IPS-18a (cell line): ENCODE data around the gene ACYP1.
"Not testable (repeated sequence)": the region's sequence is repeated elsewhere in the genome, so short reads cannot be mapped to it uniquely, and the experiment has no call there.

Experiments used
- H3K27ac ChIP-seq: one replicate; pipeline ENCODE4 v1.5.1; 2013; ENCODE audit warnings: low read length
- H3K27me3 ChIP-seq: one replicate; pipeline ENCODE4 v1.6.1; 2013; ENCODE audit warnings: mild to moderate bottlenecking, low read length; ENCODE audit not compliant: control insufficient read depth, insufficient read depth
- H3K36me3 ChIP-seq: one replicate; pipeline ENCODE4 v1.6.1; 2013; ENCODE audit warnings: low read depth, low read length; ENCODE audit not compliant: control insufficient read depth
- H3K4me1 ChIP-seq: one replicate; pipeline ENCODE4 v1.6.1; 2013; ENCODE audit warnings: low read depth, low read length; ENCODE audit not compliant: control insufficient read depth
- H3K4me3 ChIP-seq: one replicate; pipeline ENCODE4 v1.5.1; 2013; ENCODE audit warnings: low read length
- H3K9ac ChIP-seq: one replicate; pipeline ENCODE4 v1.6.1; 2013; ENCODE audit warnings: mild to moderate bottlenecking, low read length, moderate library complexity
- H3K9me3 ChIP-seq: one replicate; pipeline ENCODE4 v1.6.1; 2013; ENCODE audit warnings: low read depth, low read length; ENCODE audit not compliant: control insufficient read depth

ACYP1 gene

DNA sequence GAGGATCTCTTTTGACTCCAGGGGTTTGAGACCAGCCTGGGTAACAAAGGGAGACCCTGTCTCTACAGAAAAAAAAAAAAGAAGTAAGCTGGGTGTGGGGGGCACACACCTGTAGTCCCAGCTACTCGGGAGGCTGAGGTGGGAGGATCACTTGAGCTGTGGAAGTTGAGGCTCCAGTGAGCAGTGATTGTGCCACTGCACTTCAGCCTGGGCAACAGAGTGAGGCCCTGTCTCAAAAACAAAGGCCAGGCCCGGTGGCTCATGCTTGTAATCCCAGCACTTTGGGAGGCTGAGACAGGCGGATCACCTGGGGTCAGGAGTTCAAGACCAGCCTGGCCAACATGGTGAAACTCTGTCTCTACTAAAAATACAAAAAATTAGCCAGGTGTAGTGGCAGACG is 3.9 kb upstream of the ACYP1 start:
- H3K27me3 ChIP-seq, H3K9me3 ChIP-seq, H3K27ac ChIP-seq, H3K4me1 ChIP-seq, H3K36me3 ChIP-seq, H3K9ac ChIP-seq: not testable (repeated sequence)
- H3K4me3 ChIP-seq, result peak overlapping the region; percentile 93

DNA sequence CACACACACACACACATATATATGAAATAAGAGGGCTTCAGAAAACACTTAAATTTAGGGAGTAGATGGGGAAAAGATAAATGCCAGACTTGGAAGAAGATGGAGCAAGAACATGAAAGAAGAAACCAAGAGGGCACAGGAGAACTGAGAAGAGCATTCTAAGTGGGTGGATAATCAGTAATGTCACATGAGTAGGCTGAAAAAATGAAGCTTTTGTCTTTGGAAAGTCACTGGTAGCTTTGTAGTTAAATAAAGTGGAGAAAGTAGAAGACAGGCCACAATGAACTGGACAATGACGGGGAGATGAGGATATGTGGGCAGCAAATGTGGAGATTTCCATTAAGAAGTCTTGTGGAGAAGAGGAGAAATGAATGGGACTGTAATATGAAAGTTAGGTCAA is 3.4 kb upstream of the ACYP1 start:
- Histone ChIP-seq H3K27ac (no peak overlapping the region), H3K9ac (no peak overlapping the region), H3K27me3 (no peaks in the 10 kb centered on the region), H3K4me1 (no peaks in the 10 kb centered on the region), H3K9me3 (no peaks in the 10 kb centered on the region), H3K36me3 (no peaks in the 10 kb centered on the region), H3K4me3 (no peak overlapping the region)

DNA sequence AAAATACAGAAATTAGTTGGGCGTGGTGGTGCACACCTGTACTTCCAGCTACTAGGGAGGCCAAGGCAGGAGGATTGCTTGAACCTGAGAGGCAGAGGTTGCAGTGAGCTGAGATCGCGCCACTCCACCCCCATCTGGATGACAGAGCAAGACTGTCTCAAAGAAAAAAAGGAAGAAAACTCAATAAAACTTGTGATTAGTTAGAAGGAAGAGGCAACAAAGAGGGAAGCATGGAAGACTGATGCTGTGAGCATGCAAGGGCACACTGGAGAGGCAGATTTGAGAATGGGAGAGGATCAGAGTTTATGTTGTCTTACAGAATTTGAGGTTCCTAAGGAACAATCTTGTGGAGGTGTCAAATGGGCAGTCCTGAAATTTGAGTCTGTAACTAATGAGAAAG is 2.9 kb upstream of the ACYP1 start:
- H3K4me1 ChIP-seq, result no peaks in the 10 kb centered on the region
- H3K36me3 ChIP-seq, result no peaks in the 10 kb centered on the region
- no peak overlapping the region for H3K4me3 ChIP-seq
- no peaks in the 10 kb centered on the region for H3K9me3 ChIP-seq
- H3K27me3 ChIP-seq, result no peaks in the 10 kb centered on the region
- H3K9ac ChIP-seq, result no peak overlapping the region
- H3K27ac ChIP-seq, result no peak overlapping the region

DNA sequence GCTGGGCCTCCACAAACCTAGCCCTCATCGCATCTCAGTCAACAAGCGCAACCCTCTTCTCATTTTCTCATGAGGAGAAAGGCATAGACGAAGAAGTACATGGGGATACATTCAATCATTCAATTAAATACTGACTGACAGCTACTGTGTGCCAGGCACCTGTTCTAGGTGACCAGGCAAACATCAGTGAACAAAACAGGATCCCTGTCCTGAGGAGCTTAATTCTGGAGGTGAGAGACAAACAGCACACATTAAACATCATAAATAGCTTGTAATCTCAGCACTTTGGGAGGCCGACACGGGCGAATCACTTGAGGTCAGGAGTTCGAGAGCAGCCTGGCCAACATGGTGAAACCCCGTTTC is 362 bp upstream of the ACYP1 start:
- Histone ChIP-seq H3K9ac (no peak overlapping the region), H3K9me3 (no peaks in the 10 kb centered on the region), H3K4me1 (no peaks in the 10 kb centered on the region), H3K27me3 (no peaks in the 10 kb centered on the region), H3K27ac (no peak overlapping the region), H3K36me3 (peaks cover 7% of the 10 kb centered on the region), H3K4me3 (peak overlapping the region; percentile 81)

DNA sequence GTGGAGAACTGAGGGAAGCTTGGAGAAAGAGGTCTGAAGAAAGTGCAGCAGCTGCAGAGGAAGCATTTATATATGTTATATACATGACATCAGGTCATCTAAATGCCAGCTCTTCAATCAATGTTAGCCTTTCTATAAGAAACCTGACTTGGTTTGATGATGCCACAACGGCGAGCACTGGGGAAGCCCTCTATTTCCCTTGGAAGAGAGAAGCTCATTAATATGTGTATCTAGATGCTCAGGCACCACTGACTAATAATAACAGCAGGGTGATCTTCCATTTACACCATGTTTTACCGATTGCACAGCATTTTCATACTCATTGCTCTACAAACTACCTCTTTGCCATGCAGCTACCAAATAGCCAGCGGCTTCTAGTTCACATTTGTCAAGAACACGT is 811 bp downstream of the ACYP1 start:
- Histone ChIP-seq H3K36me3 (peaks cover 7% of the 10 kb centered on the region), H3K27me3 (no peaks in the 10 kb centered on the region), H3K4me3 (peak overlapping the region; percentile 81), H3K9me3 (no peaks in the 10 kb centered on the region), H3K27ac (no peak overlapping the region), H3K4me1 (no peaks in the 10 kb centered on the region), H3K9ac (peak overlapping the region; percentile 58)

DNA sequence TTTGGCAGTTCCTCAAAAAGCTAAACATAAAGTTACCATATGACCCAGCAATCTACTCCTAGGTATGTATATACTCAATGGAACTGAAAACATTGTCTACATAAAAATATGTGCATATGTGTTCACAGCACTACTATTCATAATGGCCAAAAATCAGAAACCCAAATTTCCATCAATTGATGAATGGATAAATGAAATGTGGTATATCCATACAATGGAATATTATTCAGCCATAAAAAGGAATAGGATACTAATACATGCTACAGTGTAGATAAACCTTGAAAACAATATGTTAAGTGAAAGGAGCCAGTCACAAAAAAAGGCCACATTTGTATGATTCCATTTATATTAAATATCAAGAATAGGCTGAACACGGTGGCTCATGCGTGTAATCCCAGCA is 3.4 kb downstream of the ACYP1 start:
- Histone ChIP-seq H3K9ac (no peak overlapping the region), H3K9me3 (no peaks in the 10 kb centered on the region), H3K4me3 (no peak overlapping the region), H3K36me3 (peaks cover 7% of the 10 kb centered on the region), H3K27me3 (no peaks in the 10 kb centered on the region), H3K4me1 (no peaks in the 10 kb centered on the region), H3K27ac (no peak overlapping the region)

DNA sequence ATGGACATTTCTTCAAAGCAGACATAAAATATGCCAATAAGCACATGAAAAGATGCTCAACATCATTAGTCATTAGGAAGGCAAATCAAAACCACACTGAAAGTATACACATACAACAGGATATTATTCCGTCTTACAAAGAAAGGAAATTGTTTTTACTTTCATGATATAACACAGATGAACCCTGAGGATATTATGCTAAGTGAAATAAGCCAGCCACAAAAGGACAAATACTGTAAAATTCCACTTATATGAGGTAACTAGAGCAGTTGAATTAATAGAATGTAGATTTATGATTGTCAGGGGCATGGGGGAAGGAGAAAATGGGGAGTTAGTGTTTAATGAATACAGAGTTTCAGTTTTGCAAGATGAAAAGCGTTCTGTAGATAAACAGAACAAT is 4.2 kb downstream of the ACYP1 start:
- Histone ChIP-seq H3K4me3 (no peak overlapping the region), H3K36me3 (peaks cover 7% of the 10 kb centered on the region), H3K4me1 (no peaks in the 10 kb centered on the region), H3K9ac (no peak overlapping the region), H3K27ac (no peak overlapping the region), H3K9me3 (no peaks in the 10 kb centered on the region), H3K27me3 (no peaks in the 10 kb centered on the region)

DNA sequence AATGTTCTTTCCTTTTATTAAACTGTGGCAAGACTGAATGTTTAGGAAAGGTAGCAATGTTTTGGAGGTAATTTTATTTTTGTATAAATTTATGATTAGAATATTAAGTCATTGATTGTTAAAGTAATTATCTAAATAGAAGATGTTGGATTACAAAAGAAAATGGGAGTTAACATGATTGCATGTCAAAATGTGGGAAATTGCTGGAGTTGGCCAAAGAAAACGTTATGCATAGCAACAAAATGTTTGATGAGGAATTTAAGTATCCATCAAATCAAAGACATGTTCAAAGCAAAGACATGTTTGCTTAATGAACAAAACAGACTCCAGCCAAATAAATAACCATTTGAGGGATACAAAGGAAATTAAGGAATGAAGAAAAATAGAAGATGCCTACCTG is 9.4 kb downstream of the ACYP1 start:
- Histone ChIP-seq H3K9me3 (no peaks in the 10 kb centered on the region), H3K27me3 (no peaks in the 10 kb centered on the region), H3K4me3 (no peak overlapping the region), H3K9ac (no peak overlapping the region), H3K4me1 (no peaks in the 10 kb centered on the region), H3K36me3 (no peaks in the 10 kb centered on the region), H3K27ac (no peak overlapping the region)

DNA sequence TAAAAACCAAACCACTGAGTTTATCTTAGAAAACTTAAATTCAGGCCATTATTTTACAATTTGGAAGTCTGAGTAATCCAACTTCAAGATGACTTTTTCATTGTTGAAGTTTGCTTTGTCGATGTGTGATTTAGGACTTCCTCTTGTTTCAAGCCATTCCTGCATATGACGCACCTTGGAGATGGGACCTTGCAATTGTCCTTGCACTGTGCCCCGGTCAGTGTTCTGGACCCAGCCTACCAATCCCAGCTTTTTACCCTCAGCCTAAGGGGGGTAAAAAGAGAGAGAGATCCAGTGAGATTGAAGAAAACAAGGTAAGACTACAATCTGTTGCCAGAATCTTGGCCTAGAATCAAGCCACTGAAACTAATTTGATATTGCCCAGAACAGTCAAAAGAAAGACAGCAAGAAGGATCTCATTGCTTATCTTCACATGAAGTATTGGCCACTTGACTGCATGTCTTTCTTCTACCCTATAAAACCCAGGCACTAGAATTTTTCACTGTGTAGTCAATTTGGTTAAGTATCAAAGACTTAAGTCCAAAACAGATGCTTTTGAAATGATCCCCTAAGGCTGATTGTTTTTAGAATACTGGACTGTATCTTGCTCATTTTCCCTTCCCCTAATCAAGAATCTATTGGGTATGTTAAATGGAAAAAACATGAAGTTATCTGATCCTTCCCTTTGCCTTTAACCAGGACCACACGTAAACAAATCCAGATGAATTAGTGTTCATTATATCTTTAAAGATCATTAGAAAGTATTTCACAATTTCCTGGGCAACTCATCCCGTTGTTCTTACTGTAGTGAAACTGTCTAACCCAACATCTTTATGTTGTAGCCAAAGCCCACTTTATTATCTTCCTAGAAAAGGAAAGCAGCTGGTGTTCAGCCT is 10.2 kb downstream of the ACYP1 start:
- H3K9ac ChIP-seq, result no peak overlapping the region
- H3K36me3 ChIP-seq, result no peaks in the 10 kb centered on the region
- H3K27me3 ChIP-seq, result no peaks in the 10 kb centered on the region
- H3K27ac ChIP-seq, result no peak overlapping the region
- H3K4me3 ChIP-seq, result no peak overlapping the region
- no peaks in the 10 kb centered on the region for H3K4me1 ChIP-seq
- no peaks in the 10 kb centered on the region for H3K9me3 ChIP-seq

DNA sequence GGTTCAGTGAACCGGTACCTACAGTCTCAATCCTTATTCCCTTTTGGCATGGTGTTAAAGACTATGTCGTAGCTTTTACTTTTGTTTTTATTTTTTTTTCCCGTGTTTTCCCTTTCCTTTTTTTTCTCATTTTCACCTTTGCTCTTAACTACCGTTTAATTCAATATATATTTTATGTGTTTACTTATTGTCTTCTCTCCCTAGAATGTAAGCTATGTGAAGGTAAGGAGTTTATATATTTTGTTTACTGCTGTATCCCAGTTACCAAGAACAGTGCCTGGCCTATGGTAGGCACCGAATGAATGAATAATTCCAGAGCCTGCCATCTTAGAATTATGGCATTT is 12.3 kb downstream of the ACYP1 start:
- Histone ChIP-seq H3K9me3 (no peaks in the 10 kb centered on the region), H3K36me3 (no peaks in the 10 kb centered on the region), H3K4me1 (no peaks in the 10 kb centered on the region), H3K27ac (no peak overlapping the region), H3K27me3 (no peaks in the 10 kb centered on the region), H3K4me3 (peak overlapping the region; percentile 67), H3K9ac (peak overlapping the region; percentile 86)

DNA sequence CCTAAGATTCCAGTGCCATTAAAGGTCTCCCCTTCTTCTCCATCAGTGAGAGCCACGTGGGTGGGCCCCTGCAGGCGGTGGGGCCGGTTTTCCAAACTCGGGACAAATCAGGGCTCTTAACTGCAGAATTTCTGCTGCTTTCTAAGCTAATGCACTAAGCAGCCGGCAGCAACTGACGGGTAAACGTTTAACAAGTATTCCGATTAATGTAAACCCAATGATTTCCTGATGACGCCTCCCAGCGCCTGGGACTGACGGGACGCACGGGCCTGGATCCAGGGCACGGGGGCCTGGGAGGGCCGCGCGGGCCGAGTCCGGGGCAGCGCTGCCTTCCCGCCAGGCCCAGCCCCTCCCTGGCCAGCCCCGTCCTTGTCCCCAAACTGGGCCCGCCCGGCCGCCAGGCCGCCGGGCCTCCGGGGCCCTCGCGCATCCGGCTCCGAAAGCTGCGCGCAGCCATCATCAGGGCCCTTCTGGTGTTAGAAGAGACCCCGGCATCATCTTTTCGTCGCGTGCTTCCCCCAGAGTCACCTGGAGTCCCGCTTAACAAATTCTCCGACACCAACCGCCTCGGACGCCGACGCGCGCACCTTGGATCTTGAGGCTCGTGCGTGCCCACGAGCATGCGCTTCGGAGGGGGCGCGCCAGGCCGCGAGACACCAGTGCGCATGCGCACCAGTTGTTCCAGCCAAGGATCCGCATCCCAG is 12.8 kb downstream of the ACYP1 start, which contains the start of gene MLH3:
MLH3 (minus strand) TSS at position 616 of the 704 bp plus-strand sequence. CDS start 1,812 bp downstream, outside the sequence.
- Histone ChIP-seq H3K27me3 (no peaks in the 10 kb centered on the region), H3K4me3 (peak within 1 kb of the TSS; percentile 67), H3K4me1 (no peaks in the 10 kb centered on the region), H3K36me3 (no peaks in the 10 kb centered on the region), H3K9ac (peak within 1 kb of the TSS; percentile 86), H3K27ac (peak within 1 kb of the TSS; percentile 62), H3K9me3 (no peaks in the 10 kb centered on the region)

DNA sequence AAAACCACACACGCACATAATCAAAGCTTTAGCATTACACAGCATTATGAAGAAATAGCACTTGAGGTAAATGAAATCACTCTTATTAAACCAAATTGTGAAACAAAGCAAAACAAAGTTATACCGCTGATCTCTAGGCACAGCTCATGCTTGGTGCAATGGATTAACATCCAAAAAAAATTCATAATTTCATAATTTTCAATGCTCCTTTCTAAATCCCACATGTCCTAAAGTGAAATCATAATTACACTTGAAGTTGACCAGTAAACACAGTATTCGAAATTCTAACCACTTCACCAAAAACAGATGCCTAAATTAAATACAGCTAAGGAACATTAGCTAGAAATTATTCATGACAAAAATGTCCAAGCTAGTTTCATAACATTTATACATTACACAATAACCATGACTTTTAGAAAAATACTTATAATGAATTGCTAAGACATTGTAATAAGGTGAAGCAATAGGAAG is 14.1 kb downstream of the ACYP1 start:
- H3K27me3 ChIP-seq, result no peaks in the 10 kb centered on the region
- H3K4me1 ChIP-seq, result no peaks in the 10 kb centered on the region
- no peak overlapping the region for H3K9ac ChIP-seq
- H3K9me3 ChIP-seq, result no peaks in the 10 kb centered on the region
- no peaks in the 10 kb centered on the region for H3K36me3 ChIP-seq
- no peak overlapping the region for H3K27ac ChIP-seq
- no peak overlapping the region for H3K4me3 ChIP-seq
